GM10248 (cell line): Measurements from ENCODE around the gene VIL1.

Experiments
- CTCF ChIA-PET: fragments of 300-600 bp; sonication (Branson Sonifier 250); formaldehyde crosslinking; extraction: SDS; loops from one replicate; lab custom pipeline; 2021; ENCODE audit warnings: antibody characterized with exemption; lab: Yijun Ruan, JAX
- POLR2A ChIA-PET: fragments of 350-650 bp; sonication (Branson Sonifier 250); formaldehyde crosslinking; extraction: SDS; loops from one replicate; lab custom pipeline; 2020; ENCODE audit warnings: antibody characterized with exemption; lab: Yijun Ruan, JAX
- DNase-seq: peaks from one replicate; pipeline ENCODE4 v3.0.0; 2012; ENCODE audit errors: extremely low spot score
- CTCF ChIP-seq: IDR thresholded peaks from 2 replicates; pipeline ENCODE4 v1.5.1; 2012; ENCODE audit warnings: mild to moderate bottlenecking, low read depth; ENCODE audit errors: extremely low read depth, missing control alignments, control extremely low read depth

VIL1 gene

GRCh38 chr2:218425531-218425930 is 6.6 kb downstream of the VIL1 start:
- ChIA-PET POLR2A (no interaction called here), CTCF (interaction anchor here (0.7 to 1.1 kb wide), 2 partner anchors 8 to 15 kb away, joined by 3 read pairs; no protein-coding TSS in a partner anchor)
- DNase-seq, result no peak
- no peak for TF ChIP-seq CTCF

GRCh38 chr2:218427741-218428140 is 8.8 kb downstream of the VIL1 start:
- CTCF ChIA-PET, result interaction anchor here (1.0 to 1.5 kb wide), 2 partner anchors 10 to 52 kb away, joined by 3 read pairs; no protein-coding TSS in a partner anchor
- no peak for DNase-seq
- POLR2A ChIA-PET, result no interaction called here
- TF ChIP-seq CTCF, result no peak

- no peak for TF ChIP-seq CTCF
- DNase-seq, result peak; percentile 16
- ChIA-PET CTCF (interaction anchor here (1.0 kb wide), 1 partner anchor 18 kb away, joined by 3 read pairs; no protein-coding TSS in a partner anchor), POLR2A (no interaction called here)
These were observed 10.1 kb downstream of the VIL1 start for GRCh38 chr2:218428846-218429558.

- DNase-seq, result peak; percentile 14
- ChIA-PET CTCF (interaction anchor here (0.9 to 1.5 kb wide), 2 partner anchors 23 to 73 kb away, joined by 3 read pairs; no protein-coding TSS in a partner anchor), POLR2A (no interaction called here)
- TF ChIP-seq CTCF, result no peak
These were observed 11.2 kb downstream of the VIL1 start for GRCh38 chr2:218429911-218430692.

- DNase-seq, result peak; percentile 6
- ChIA-PET POLR2A (no interaction called here), CTCF (interaction anchor here (0.9 to 1.5 kb wide), 6 partner anchors 10 to 74 kb away, joined by 3 read pairs; no protein-coding TSS in a partner anchor)
- no peak for TF ChIP-seq CTCF
These were observed 11.8 kb downstream of the VIL1 start for GRCh38 chr2:218430721-218431120.

GRCh38 chr2:218431878-218432277 is 13.0 kb downstream of the VIL1 start:
- no peak for TF ChIP-seq CTCF
- CTCF ChIA-PET, result interaction anchor here (1.3 kb wide), 1 partner anchor 9 kb away, joined by 3 read pairs; no protein-coding TSS in a partner anchor
- POLR2A ChIA-PET, result interaction anchor here (0.6 kb wide), 1 partner anchor 23 kb away, joined by 6 read pairs; no protein-coding TSS in a partner anchor
- DNase-seq, result peak; percentile 8
